ENCODE results near the gene GPR3. TPM values are rescaled to one million over a fixed set of nuclear protein-coding genes. Genes with fewer than 3 reads are reported as not detected.

GPR3 gene
- total and polyA plus RNA-seq, 2 of the 13 experiments (the other 11 are each of a cell fraction or from before 2014, with no cell fraction given): 1.00 to 2.6 TPM

GRCh38 chr1:27397110-27397509 lies 4.7 kb downstream of the GPR3 start (continued):
- TF ChIP-seq ZC3H13 (CRISPR knock-in tag; IDR thresholded peaks at IDR 0.05): no peak
- TF ChIP-seq ZNF235 (CRISPR knock-in tag; IDR thresholded peaks at IDR 0.05; ENCODE audit: borderline replicate concordance): no peak
- no peak for TF ChIP-seq ZBTB26 (CRISPR knock-in tag; IDR thresholded peaks at IDR 0.05; ENCODE audit: borderline replicate concordance)
- no peak for TF ChIP-seq CHCHD3 (CRISPR knock-in tag; IDR thresholded peaks at IDR 0.05)
- TF ChIP-seq ZNF780A (CRISPR knock-in tag; IDR thresholded peaks at IDR 0.05): no peak
- TF ChIP-seq YEATS2 (CRISPR knock-in tag; IDR thresholded peaks at IDR 0.05; ENCODE audit: borderline replicate concordance): no peak
- no peak for TF ChIP-seq ZSCAN25 (CRISPR knock-in tag; IDR thresholded peaks at IDR 0.05)
- no peak for TF ChIP-seq ZNF562 (CRISPR knock-in tag; IDR thresholded peaks at IDR 0.05; ENCODE audit: borderline replicate concordance)

DNA sequence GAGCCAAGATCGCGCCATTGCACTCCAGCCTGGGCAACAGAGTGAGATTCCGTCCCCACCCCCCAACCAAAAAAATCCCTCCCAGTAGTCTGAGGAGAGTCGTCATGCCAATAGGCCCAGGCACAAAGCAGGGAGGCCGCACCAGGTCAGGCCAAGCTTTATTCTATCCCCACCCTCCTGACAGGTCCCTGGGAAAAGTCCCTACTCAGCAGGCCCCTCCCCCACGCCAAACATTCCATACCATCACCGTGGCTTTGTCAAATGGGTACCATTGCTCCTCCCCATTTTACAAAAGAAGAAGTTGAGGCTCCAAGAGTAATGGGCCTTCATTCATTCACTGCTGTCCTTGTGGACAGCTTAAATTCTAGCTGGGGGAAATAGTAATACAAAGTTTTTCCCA lies 5.3 kb downstream of the GPR3 start:
- intact Hi-C loops (cut with micrococcal nuclease; ENCODE audit: unreplicated experiment): loop anchor here (10.0 kb wide), 1 partner anchor 267 kb away; no protein-coding TSS in a partner anchor
- no peak overlapping the region for H3K9ac ChIP-seq (ENCODE audit: insufficient read depth, low read depth, low read length)
- H3K36me3 ChIP-seq (replicated peaks in 1 of 2; ENCODE audit: control insufficient read depth in 1 of 2, insufficient read depth in 2 of 2, low read length in 2 of 2): no peaks in the 10 kb centered on the region
- H3K4me3 ChIP-seq (replicated peaks in 1 of 3; ENCODE audit: insufficient read depth in 1 of 3, low read depth in 2 of 3, low read length in 3 of 3): no peak overlapping the region
- no TSS peak for BruUV-seq (replicated peaks)
- CTCF ChIA-PET (ENCODE audit: low intra/inter-chr PET ratio, low total read pairs): no interaction called here
- POLR2A ChIA-PET: interaction anchor here (1.1 kb wide), 1 partner anchor 210 kb away, joined by 3 read pairs; no protein-coding TSS in a partner anchor
- no peak for FAIRE-seq
- no peaks in the 10 kb centered on the region for H3K9me3 ChIP-seq (ENCODE audit: low read length)
- H3K27ac ChIP-seq (ENCODE audit: extremely low read length, insufficient read depth, low read length): no peak overlapping the region
- H4K20me1 ChIP-seq (ENCODE audit: insufficient read depth, low read length): no peaks in the 10 kb centered on the region
- peaks cover 12% of the 10 kb centered on the region; the same call in 1 of the 2 replicates for H3K4me1 ChIP-seq (ENCODE audit: insufficient read depth, low read length)
- DNase-seq (ENCODE audit: low spot score): no peak
- WGBS (ENCODE audit: low lambda C conversion rate): 52% methylated on average over 5 of the region's 7 CpGs
- H2AFZ ChIP-seq (ENCODE audit: low read length): no peak overlapping the region
- no peak for ATAC-seq
- in situ Hi-C loops (cut with HindIII; ENCODE audit: extremely low pct_ligation_motif_present, low pct_unique_long_range_greater_than_20kb): no loop called here
- no peaks in the 10 kb centered on the region for H3K79me2 ChIP-seq (ENCODE audit: insufficient read depth, low read length)
- 0 out of 5 replicates have a peak, but pooled peaks cover 0 to 2% of the 10 kb centered on the region in 2 experiments for H3K27me3 ChIP-seq (ENCODE audit: control insufficient read depth in 1 of 2, insufficient read depth in 2 of 2, low read length in 2 of 2)
- H3K4me2 ChIP-seq (ENCODE audit: low read depth, low read length): no peak overlapping the region
- TF ChIP-seq SMAD3 (CRISPR knock-in tag; IDR thresholded peaks at IDR 0.05) (no peak), MTERF4 (CRISPR knock-in tag; IDR thresholded peaks at IDR 0.05) (no peak), TCF12 (IDR thresholded peaks at IDR 0.05) (no peak), TCF12 (CRISPR knock-in tag; IDR thresholded peaks at IDR 0.05) (no peak), MED1 (CRISPR knock-in tag; IDR thresholded peaks at IDR 0.05) (no peak), GABPB1 (CRISPR knock-in tag; IDR thresholded peaks at IDR 0.05) (no peak), MAFF (IDR thresholded peaks at IDR 0.05; ENCODE audit: low read depth, low read length) (0 out of 2 replicates have a peak, but pooled peaks have one; percentile 3), ZNF34 (CRISPR knock-in tag; IDR thresholded peaks at IDR 0.05; ENCODE audit: borderline replicate concordance) (no peak), TEAD2 (CRISPR knock-in tag; IDR thresholded peaks at IDR 0.05) (no peak), ZNF281 (CRISPR knock-in tag; IDR thresholded peaks at IDR 0.05; ENCODE audit: borderline replicate concordance) (peak; percentile 37; the same call in 1 of the 2 replicates), HNRNPLL (IDR thresholded peaks at IDR 0.05; ENCODE audit: low read depth, low read length, poor library complexity, severe bottlenecking) (no peak), ZSCAN25 (CRISPR knock-in tag; IDR thresholded peaks at IDR 0.05) (no peak)
